HL-60 (cell line): ENCODE data around the gene DENND4C.

ENCODE experiments used
- DNase-seq, 2 experiments: peaks; one replicate each; pipeline ENCODE4 v3.0.0-alpha.2; 2010 to 2020; ENCODE audit warnings: low read depth in 1 of 2, low spot score in 1 of 2
- H3K27ac ChIP-seq: fragments of 250-450 bp; sonication (Bioruptor Pico); replicated peaks from 2 replicates; pipeline ENCODE4 v1.5.1; 2020; ENCODE audit warnings: mild to moderate bottlenecking, moderate library complexity
- H3K27me3 ChIP-seq: fragments of 250-450 bp; sonication (Bioruptor Pico); 2 replicates; pipeline ENCODE4 v1.5.1; 2021; ENCODE audit warnings: mild to moderate bottlenecking, moderate library complexity; ENCODE audit not compliant: insufficient read depth, poor library complexity, severe bottlenecking
- H3K4me3 ChIP-seq: replicated peaks from 2 replicates; pipeline ENCODE4 v1.5.1; 2011; ENCODE audit warnings: mild to moderate bottlenecking, control low read depth, low read length; ENCODE audit not compliant: insufficient read depth
- CTCF ChIP-seq: IDR thresholded peaks from one replicate; pipeline ENCODE4 v1.5.1; 2011; ENCODE audit warnings: low read length, control low read depth, inconsistent platforms; ENCODE audit not compliant: insufficient read depth
- GABPA ChIP-seq: IDR thresholded peaks from 2 replicates; pipeline ENCODE4 v1.6.1; 2012; ENCODE audit warnings: low read depth
- POLR2AphosphoS5 ChIP-seq: IDR thresholded peaks from 2 replicates; pipeline ENCODE4 v1.6.1; 2012; ENCODE audit warnings: low read depth
- REST ChIP-seq: IDR thresholded peaks from 2 replicates; pipeline ENCODE4 v1.6.1; 2012; ENCODE audit warnings: low read depth; ENCODE audit not compliant: insufficient replicate concordance
- SPI1 ChIP-seq: IDR thresholded peaks from 2 replicates; pipeline ENCODE4 v1.6.1; 2012; ENCODE audit warnings: low read depth, mild to moderate bottlenecking, borderline replicate concordance

DENND4C gene

GRCh38 chr9:19376931-19377330, 146.4 kb downstream of the DENND4C start:
- no peak for DNase-seq
- Histone ChIP-seq H3K27ac (no peak overlapping the region), H3K4me3 (0 out of 2 replicates have a peak overlapping the region, but pooled peaks have one; percentile 6), H3K27me3 (no peaks in the 10 kb centered on the region)
- TF ChIP-seq POLR2AphosphoS5 (no peak), GABPA (no peak), REST (no peak)

GRCh38 chr9:19378164-19378563, 147.7 kb downstream of the DENND4C start:
- DNase-seq, result peak in 1 of 2 experiments; percentile 29
- H3K4me3 ChIP-seq, result peak overlapping the region; percentile 59

GRCh38 chr9:19378647-19379046, 148.2 kb downstream of the DENND4C start:
- Histone ChIP-seq H3K27ac (peak overlapping the region; percentile 88), H3K4me3 (peak overlapping the region; percentile 59), H3K27me3 (no peaks in the 10 kb centered on the region)
- DNase-seq, result peak in 1 of 2 experiments; percentile 12
- TF ChIP-seq CTCF (no peak), GABPA (no peak), REST (no peak), SPI1 (no peak), POLR2AphosphoS5 (no peak)

More at GRCh38 chr9:19378164-19378563, 147.7 kb downstream of the DENND4C start:
- Histone ChIP-seq H3K27me3 (no peaks in the 10 kb centered on the region), H3K27ac (no peak overlapping the region; the same call in none of the 2 replicates)
- TF ChIP-seq POLR2AphosphoS5, result no peak
- no peak for TF ChIP-seq SPI1
- no peak for TF ChIP-seq REST
- no peak for TF ChIP-seq GABPA
- TF ChIP-seq CTCF, result no peak
